HG03064 (cell line): ENCODE measurements around the gene FGGY.
"Not testable (repeated sequence)": the region's sequence is repeated elsewhere in the genome, so short reads cannot be mapped to it uniquely, and the experiment has no call there.

Experiments
- ATAC-seq: cut with Tn5 transposase; IDR thresholded peaks from one replicate; pipeline ENCODE4 v1.9.1; 2021; ENCODE audit warnings: low read depth; ENCODE audit not compliant: unreplicated experiment

The FGGY gene

GRCh38 chr1:59560807-59561450 is 264.0 kb downstream of the FGGY start:
- peak; percentile 92 for ATAC-seq

DNA sequence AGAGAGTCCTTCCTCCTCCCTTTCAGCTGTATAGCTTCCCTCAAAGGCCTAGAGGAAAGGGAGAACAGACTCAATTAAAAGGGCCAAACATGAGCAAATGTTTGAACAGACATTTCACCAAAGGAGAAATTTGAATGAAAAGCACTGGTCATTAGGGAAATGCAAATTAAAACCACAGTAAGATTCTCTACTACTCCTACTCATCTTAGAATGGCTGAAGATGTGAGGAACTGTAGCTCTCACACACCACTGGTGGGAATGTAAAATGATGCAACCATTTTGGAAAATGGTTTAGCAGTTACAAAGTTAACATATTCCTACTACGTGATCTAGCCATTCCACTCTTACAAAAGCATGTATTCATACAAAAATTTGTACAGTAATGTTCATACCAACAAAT is 264.9 kb downstream of the FGGY start:
- ATAC-seq = no peak

DNA sequence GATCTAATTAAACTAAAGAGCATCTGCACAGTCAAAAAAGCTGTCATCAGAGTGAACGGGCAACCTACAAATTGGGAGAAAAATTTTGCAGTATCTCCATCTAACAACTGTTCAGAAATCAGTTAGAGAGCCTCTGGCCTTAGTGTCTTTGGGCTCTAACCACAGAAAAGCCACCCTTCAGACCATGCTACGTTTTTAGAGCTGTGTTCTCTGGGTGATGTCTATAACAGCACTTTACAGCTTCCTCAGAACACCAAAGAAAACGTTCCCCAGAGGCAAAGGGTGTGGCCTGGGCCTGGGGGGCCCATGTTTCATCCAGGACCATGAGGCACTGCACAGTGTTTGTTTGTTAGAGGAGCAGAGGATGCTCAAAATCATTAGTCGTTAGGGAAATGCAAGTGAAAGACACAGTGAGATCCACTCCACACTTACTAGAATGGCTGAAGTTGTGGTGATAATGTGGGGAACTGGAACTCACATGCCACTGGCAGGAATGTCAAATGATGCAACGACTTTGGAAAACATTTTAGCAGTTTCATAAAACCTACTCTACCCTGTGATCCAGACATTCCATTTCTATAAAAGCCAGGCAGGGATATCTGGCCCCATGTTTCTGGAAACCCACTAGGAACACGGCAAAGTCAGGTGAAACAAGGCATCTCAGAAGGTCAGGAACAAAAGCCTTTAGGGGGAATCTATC is 267.4 kb downstream of the FGGY start:
- ATAC-seq = no peak

DNA sequence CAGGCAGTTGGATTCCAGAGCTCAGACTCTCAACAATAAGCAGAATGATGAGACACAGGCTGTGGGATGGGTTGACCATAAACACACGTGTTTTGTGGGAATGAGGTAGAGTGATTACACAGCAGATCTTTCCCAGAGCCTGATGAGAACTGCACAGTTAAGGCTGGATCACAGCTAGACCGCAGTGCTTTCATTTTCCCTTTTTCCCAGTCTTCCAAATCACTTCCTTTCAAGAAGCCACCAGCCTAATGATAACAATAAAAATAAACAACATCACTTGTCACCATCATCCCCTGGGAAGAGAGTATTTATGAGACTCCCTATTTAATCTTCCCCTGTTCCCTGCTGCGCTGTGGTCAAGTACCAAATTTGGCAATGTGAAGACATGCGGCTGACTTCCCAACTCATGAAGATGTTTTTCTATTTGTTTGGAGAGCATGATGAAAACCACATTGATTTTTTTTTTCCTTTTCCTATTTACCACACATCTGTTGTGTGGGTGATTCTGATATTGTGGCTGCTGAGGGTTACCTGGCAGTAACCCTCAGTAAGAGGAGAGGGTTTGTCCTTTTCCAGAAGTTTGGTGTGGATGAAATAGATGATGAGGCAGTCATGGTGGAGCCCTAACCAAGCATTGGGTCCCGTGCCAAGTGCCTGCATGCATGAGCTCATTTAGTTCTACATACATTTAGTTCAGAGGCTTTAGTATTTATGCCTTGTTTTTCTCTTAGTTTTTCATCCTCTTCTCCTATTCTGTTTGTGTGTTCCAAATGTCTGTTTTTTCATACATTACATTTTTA is 268.9 kb downstream of the FGGY start:
- no peak for ATAC-seq

DNA sequence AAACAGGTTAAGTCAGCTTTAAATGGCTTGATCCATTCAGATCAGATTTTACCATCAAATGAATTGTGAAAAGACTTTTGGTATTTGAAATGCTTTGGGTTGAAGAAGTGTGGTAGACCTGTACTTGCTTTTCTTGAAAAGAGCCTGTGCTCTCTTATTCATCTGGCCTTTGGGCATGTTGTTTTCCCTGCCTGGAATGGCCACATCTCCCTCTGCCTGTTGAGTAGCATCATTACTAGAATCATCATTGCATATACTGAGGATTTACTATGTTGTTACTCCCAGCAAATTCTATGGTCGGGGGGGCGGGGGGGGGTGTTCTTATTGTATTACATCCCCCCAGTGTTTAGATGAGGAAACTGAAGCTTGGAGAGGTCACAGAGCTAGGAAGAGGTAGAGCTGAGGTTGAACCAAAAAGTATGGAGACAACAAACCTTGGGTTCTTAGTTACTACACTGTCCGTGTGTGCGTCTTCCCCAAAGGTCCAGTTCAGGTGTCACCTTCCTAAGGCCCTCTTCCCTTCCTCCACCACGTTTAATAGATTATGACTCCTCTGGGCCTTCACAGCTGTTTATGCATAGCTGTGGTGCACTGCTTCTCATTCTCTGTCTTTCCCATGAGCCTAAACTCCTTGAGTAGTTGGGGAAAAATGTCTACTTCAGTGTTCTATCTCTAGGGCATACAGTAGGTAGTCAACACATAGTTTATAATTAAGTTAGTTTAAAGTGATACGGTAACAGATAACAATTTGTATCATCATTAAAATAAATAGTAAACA is 271.5 kb downstream of the FGGY start:
- no peak for ATAC-seq

GRCh38 chr1:59569198-59569597 is 272.3 kb downstream of the FGGY start:
- no peak for ATAC-seq

DNA sequence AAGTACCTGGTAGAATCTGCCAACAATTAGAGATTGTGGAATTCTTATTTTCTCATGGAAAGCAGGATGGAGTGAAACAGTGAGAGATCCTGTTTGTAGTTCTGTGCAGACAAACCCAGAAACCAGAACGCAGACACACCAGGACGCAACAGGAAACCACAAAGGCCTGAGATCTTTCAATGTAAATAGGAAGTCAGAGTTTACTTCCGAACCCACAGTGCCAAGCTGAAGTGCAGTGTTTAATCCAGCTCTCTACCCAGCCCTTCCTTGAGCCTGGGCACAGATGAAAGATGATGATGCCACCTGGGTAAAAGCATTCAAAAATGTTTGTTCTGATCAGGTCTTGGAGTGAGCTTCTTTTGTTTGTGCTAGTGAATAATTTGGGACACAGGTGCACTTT is 273.6 kb downstream of the FGGY start:
- ATAC-seq = peak; percentile 65

DNA sequence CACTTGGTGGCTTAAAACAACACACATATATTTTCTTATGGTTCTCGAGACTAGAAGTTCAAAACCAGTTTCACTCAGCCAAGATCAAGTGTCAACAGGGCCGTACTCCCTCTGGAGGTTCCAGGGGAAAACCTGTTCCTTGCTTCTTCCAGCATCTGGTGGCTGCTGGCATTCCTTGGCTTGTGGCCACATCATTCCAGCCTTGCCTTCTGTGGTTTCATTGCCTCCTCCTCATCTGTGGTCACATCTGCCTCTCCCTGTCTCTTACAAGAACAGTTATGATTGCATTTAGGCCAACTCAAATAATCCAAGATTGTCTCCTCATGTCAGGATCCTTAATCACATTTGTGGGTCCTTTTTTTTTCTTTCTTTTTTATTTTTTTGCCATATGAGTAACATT is 277.2 kb downstream of the FGGY start:
- no peak for ATAC-seq

DNA sequence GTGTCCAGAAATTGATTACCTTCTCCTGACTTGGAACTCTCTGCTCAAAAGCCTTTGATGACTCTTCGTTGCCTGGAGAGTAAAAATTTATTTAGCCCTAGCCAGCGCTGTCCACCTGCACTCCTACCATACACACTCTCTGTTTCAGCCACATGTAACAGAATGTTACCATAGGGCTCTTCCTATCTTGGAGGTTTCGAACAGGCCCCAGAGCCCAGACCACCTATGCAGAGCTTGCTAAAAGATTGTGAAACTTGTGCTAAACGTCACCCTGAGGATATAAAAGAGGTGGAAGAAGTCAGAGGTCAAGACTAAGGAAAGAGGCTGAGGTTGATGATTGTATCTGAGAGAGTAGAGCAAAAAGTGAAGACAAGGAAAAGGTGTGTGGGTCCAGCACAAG is 280.9 kb downstream of the FGGY start:
- no peak for ATAC-seq

DNA sequence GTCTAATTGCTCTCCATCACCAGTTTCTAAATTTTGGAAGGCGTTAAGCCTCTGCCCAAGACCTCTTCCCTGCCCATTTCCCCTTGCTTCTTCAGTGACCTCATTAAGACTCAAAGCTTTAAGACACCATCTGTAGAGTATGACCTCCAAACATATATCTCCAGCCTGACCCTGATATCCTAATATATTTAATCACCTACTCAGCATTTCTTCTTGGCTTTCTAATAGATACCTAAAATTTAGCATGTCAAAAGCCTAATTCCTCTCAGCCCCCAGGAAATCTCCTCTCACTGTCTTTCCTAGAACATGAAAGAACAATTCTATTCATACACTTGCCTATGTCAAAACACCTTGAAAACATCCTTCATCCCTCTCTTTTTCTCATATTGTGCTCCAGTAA is 282.3 kb downstream of the FGGY start:
- ATAC-seq = no peak

GRCh38 chr1:59580257-59580656 is 283.4 kb downstream of the FGGY start:
- ATAC-seq = no peak

- not testable (repeated sequence) for ATAC-seq
Measured at GRCh38 chr1:59592410-59592809, 295.5 kb downstream of the FGGY start.

DNA sequence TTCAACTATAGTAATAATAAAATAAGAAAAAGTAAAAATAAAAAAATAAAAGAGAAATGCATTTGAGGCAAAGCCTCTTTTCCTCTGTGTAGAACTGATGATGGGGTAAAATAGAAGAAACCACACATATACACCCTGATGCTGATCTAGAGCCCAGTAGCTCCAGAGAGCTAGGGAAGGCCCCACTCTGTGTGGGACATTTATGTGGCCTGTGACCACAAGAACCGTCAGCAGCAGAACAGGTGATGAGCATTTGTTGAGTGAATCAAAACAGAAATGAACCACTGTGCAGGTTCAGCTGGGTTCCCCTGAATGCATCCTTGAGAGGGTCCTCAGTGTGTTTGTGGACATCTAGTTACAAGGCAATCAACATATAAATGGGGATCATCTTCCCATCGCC is 296.0 kb downstream of the FGGY start:
- ATAC-seq = no peak

GRCh38 chr1:59593798-59594790 is 297.2 kb downstream of the FGGY start:
- ATAC-seq = no peak

DNA sequence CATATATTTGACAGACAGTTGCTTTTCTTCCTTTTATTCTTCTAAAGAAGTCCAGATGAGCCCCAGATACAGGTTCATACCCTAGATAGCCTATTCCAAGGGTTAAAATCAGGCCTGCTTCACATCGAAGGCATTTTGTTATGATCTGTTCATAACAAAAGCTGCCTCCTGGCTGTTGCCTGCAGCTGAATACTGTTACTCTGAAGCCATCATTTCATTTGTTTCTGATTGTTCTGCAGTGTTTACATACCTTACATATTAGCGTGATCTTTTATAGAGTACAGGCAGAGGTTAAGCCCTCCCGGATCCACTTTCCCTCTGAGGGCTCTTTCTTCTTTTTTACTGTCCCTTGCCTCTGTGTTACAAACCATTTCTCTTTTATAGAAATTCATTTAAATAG is 298.9 kb downstream of the FGGY start:
- no peak for ATAC-seq

GRCh38 chr1:59596432-59596831 is 299.5 kb downstream of the FGGY start:
- no peak for ATAC-seq

- ATAC-seq = no peak
Measured at GRCh38 chr1:59596956-59597355, 300.1 kb downstream of the FGGY start.

GRCh38 chr1:59597420-59598119 is 300.7 kb downstream of the FGGY start:
- no peak for ATAC-seq

GRCh38 chr1:59598120-59598440 is 301.2 kb downstream of the FGGY start:
- no peak for ATAC-seq
